ENCODE data around the gene DGKZ. TPM values are rescaled to one million over a fixed set of nuclear protein-coding genes. Genes with fewer than 3 reads are reported as not detected.

Gene DGKZ
- total RNA-seq, 2 experiments from 2014 or later, result 151 to 152 TPM

GRCh38 chr11:46391186-46391577 is 43.9 kb downstream of the DGKZ start:
- no peak for ATAC-seq
- H3K27me3 Mint-ChIP-seq (ENCODE audit: low read depth), result peaks cover 55% of the 10 kb centered on the region
- DNase-seq, result no peak
- no peak overlapping the region for H3K4me3 Mint-ChIP-seq
- peaks cover 3% of the 10 kb centered on the region for H3K36me3 Mint-ChIP-seq (ENCODE audit: low read depth)
- ChIA-PET CTCF (interaction anchor here (4.9 kb wide), 1 partner anchor 99 kb away, joined by 13 read pairs; no protein-coding TSS in a partner anchor), POLR2A (no interaction called here)
- H3K9me3 Mint-ChIP-seq (ENCODE audit: insufficient read depth), result no peaks in the 10 kb centered on the region
- H3K27ac Mint-ChIP-seq, result no peak overlapping the region
- peaks cover 33% of the 10 kb centered on the region for H3K4me1 Mint-ChIP-seq (ENCODE audit: low read depth)

- no peak for DNase-seq
- ATAC-seq, result no peak
- Mint-ChIP-seq H3K4me1 (ENCODE audit: low read depth) (peaks cover 33% of the 10 kb centered on the region), H3K4me3 (peak within 1 kb of the TSS; percentile 66), H3K36me3 (ENCODE audit: low read depth) (peaks cover 3% of the 10 kb centered on the region), H3K27me3 (ENCODE audit: low read depth) (peaks cover 49% of the 10 kb centered on the region), H3K27ac (no peak within 1 kb of the TSS), H3K9me3 (ENCODE audit: insufficient read depth) (no peaks in the 10 kb centered on the region)
- POLR2A ChIA-PET, result no interaction called here
- CTCF ChIA-PET, result interaction anchor here (0.9 to 4.9 kb wide), 5 partner anchors 13 to 137 kb away, joined by 3 to 13 read pairs (median 3); no protein-coding TSS in a partner anchor
These were observed 44.5 kb downstream of the DGKZ start, which contains the start of gene CHRM4 for GRCh38 chr11:46391578-46392420. CHRM4 (minus strand) TSS chr11:46391776; CDS start chr11:46386557, 5,219 bp downstream.

- Mint-ChIP-seq H3K27me3 (ENCODE audit: low read depth) (peaks cover 43% of the 10 kb centered on the region), H3K36me3 (ENCODE audit: low read depth) (peaks cover 11% of the 10 kb centered on the region), H3K4me3 (peak overlapping the region; percentile 66), H3K9me3 (ENCODE audit: insufficient read depth) (no peaks in the 10 kb centered on the region), H3K27ac (no peak overlapping the region), H3K4me1 (ENCODE audit: low read depth) (peaks cover 28% of the 10 kb centered on the region)
- CTCF ChIA-PET, result interaction anchor here (0.9 to 4.9 kb wide), 5 partner anchors 12 to 137 kb away, joined by 3 to 13 read pairs (median 3); no protein-coding TSS in a partner anchor
- POLR2A ChIA-PET, result no interaction called here
- ATAC-seq (peak; percentile 85), DNase-seq (peak; percentile 86)
These were observed 45.4 kb downstream of the DGKZ start for GRCh38 chr11:46392421-46393230.

- DNase-seq (no peak), ATAC-seq (no peak)
- H3K36me3 Mint-ChIP-seq (ENCODE audit: low read depth), result peaks cover 12% of the 10 kb centered on the region
- peaks cover 38% of the 10 kb centered on the region for H3K27me3 Mint-ChIP-seq (ENCODE audit: low read depth)
- POLR2A ChIA-PET, result no interaction called here
- peak overlapping the region; percentile 66 for H3K4me3 Mint-ChIP-seq
- peaks cover 24% of the 10 kb centered on the region for H3K4me1 Mint-ChIP-seq (ENCODE audit: low read depth)
- CTCF ChIA-PET, result interaction anchor here (1.5 kb wide), 1 partner anchor 136 kb away, joined by 5 read pairs; no protein-coding TSS in a partner anchor
- H3K27ac Mint-ChIP-seq, result no peak overlapping the region
- no peaks in the 10 kb centered on the region for H3K9me3 Mint-ChIP-seq (ENCODE audit: insufficient read depth)
These were observed 46.0 kb downstream of the DGKZ start for GRCh38 chr11:46393231-46393616.

- no peak for DNase-seq
- CTCF ChIA-PET, result interaction anchor here (1.5 kb wide), 1 partner anchor 135 kb away, joined by 5 read pairs; no protein-coding TSS in a partner anchor
- Mint-ChIP-seq H3K4me1 (ENCODE audit: low read depth) (peaks cover 20% of the 10 kb centered on the region), H3K4me3 (no peak overlapping the region), H3K27me3 (ENCODE audit: low read depth) (peaks cover 33% of the 10 kb centered on the region), H3K9me3 (ENCODE audit: insufficient read depth) (no peaks in the 10 kb centered on the region), H3K27ac (no peak overlapping the region), H3K36me3 (ENCODE audit: low read depth) (peaks cover 12% of the 10 kb centered on the region)
- ATAC-seq, result no peak
- POLR2A ChIA-PET, result no interaction called here
These were observed 46.5 kb downstream of the DGKZ start for GRCh38 chr11:46393759-46394158.

- ATAC-seq (no peak), DNase-seq (no peak)
- ChIA-PET CTCF (interaction anchor here (2.0 kb wide), 1 partner anchor 132 kb away, joined by 5 read pairs; no protein-coding TSS in a partner anchor), POLR2A (no interaction called here)
- Mint-ChIP-seq H3K9me3 (ENCODE audit: insufficient read depth) (no peaks in the 10 kb centered on the region), H3K27me3 (ENCODE audit: low read depth) (peaks cover 11% of the 10 kb centered on the region), H3K4me1 (ENCODE audit: low read depth) (peaks cover 10% of the 10 kb centered on the region), H3K4me3 (no peak overlapping the region), H3K27ac (no peak overlapping the region), H3K36me3 (ENCODE audit: low read depth) (peaks cover 12% of the 10 kb centered on the region)
These were observed 50.3 kb downstream of the DGKZ start for GRCh38 chr11:46397526-46397925.

- H3K27ac Mint-ChIP-seq, result no peak overlapping the region
- CTCF ChIA-PET, result interaction anchor here (1.2 kb wide), 1 partner anchor 87 kb away, joined by 3 read pairs; no protein-coding TSS in a partner anchor
- peaks cover 6% of the 10 kb centered on the region for H3K36me3 Mint-ChIP-seq (ENCODE audit: low read depth)
- DNase-seq (no peak), ATAC-seq (no peak)
- POLR2A ChIA-PET, result interaction anchor here (1.0 kb wide), 1 partner anchor 20 kb away, joined by 3 read pairs; no protein-coding TSS in a partner anchor
- no peaks in the 10 kb centered on the region for H3K9me3 Mint-ChIP-seq (ENCODE audit: insufficient read depth)
- no peak overlapping the region for H3K4me3 Mint-ChIP-seq
- no peaks in the 10 kb centered on the region for H3K27me3 Mint-ChIP-seq (ENCODE audit: low read depth)
- no peaks in the 10 kb centered on the region for H3K4me1 Mint-ChIP-seq (ENCODE audit: low read depth)
These were observed 56.0 kb downstream of the DGKZ start for GRCh38 chr11:46402957-46403902.

- Mint-ChIP-seq H3K9me3 (ENCODE audit: insufficient read depth) (no peaks in the 10 kb centered on the region), H3K27me3 (ENCODE audit: low read depth) (no peaks in the 10 kb centered on the region), H3K4me1 (ENCODE audit: low read depth) (no peaks in the 10 kb centered on the region), H3K27ac (no peak overlapping the region), H3K36me3 (ENCODE audit: low read depth) (peaks cover 10% of the 10 kb centered on the region), H3K4me3 (no peak overlapping the region)
- CTCF ChIA-PET, result interaction anchor here (1.0 kb wide), 1 partner anchor 12 kb away, joined by 3 read pairs; no protein-coding TSS in a partner anchor
- ATAC-seq (no peak), DNase-seq (no peak)
- POLR2A ChIA-PET, result no interaction called here
These were observed 57.3 kb downstream of the DGKZ start for GRCh38 chr11:46404476-46405017.

GRCh38 chr11:46407635-46408034 is 60.4 kb downstream of the DGKZ start:
- DNase-seq (no peak), ATAC-seq (no peak)
- Mint-ChIP-seq H3K36me3 (ENCODE audit: low read depth) (peaks cover 10% of the 10 kb centered on the region), H3K27ac (no peak overlapping the region), H3K4me1 (ENCODE audit: low read depth) (no peaks in the 10 kb centered on the region), H3K27me3 (ENCODE audit: low read depth) (no peaks in the 10 kb centered on the region), H3K4me3 (no peak overlapping the region), H3K9me3 (ENCODE audit: insufficient read depth) (no peaks in the 10 kb centered on the region)
- ChIA-PET POLR2A (no interaction called here), CTCF (interaction anchor here (1.1 kb wide), 1 partner anchor 55 kb away, joined by 3 read pairs; no protein-coding TSS in a partner anchor)

- Mint-ChIP-seq H3K27me3 (ENCODE audit: low read depth) (no peaks in the 10 kb centered on the region), H3K27ac (no peak overlapping the region), H3K4me1 (ENCODE audit: low read depth) (peaks cover 7% of the 10 kb centered on the region), H3K4me3 (no peak overlapping the region), H3K36me3 (ENCODE audit: low read depth) (peaks cover 12% of the 10 kb centered on the region), H3K9me3 (ENCODE audit: insufficient read depth) (no peaks in the 10 kb centered on the region)
- POLR2A ChIA-PET, result no interaction called here
- DNase-seq (no peak), ATAC-seq (no peak)
- CTCF ChIA-PET, result interaction anchor here (0.8 kb wide), 1 partner anchor 20 kb away, joined by 3 read pairs; no protein-coding TSS in a partner anchor
These were observed 61.2 kb downstream of the DGKZ start for GRCh38 chr11:46408407-46408986.
